CD14-positive monocyte (primary cell): ENCODE measurements around the gene RAB20. TPM values are rescaled to one million over a fixed set of nuclear protein-coding genes. Genes with fewer than 3 reads are reported as not detected.
A peak's percentile ranks its signal among the peaks of the same experiment; 100 is the strongest.
"Not testable (repeated sequence)": the region's sequence is repeated elsewhere in the genome, so short reads cannot be mapped to it uniquely, and the experiment has no call there.

ENCODE experiments used
- DNase-seq, 3 donors: peaks; one replicate each; pipeline ENCODE4 v3.0.0-alpha.2; 2011 to 2022
- H2AFZ ChIP-seq: 2 replicates; pipeline ENCODE4 v1.6.0; 2012; ENCODE audit warnings: mild to moderate bottlenecking, low read depth, low read length, inconsistent platforms; ENCODE audit not compliant: insufficient read depth, poor library complexity, severe bottlenecking
- H3K27ac ChIP-seq, 2 donors: 1 replicate in 1 of 2; 2 replicates in 1 of 2; pipeline ENCODE4 v1.5.1; 2012 to 2013; ENCODE audit warnings: low read length in 2 of 2, control low read depth in 1 of 2, inconsistent platforms in 1 of 2, low read depth in 1 of 2, mild to moderate bottlenecking in 1 of 2
- H3K27me3 ChIP-seq, 2 donors: one replicate each; pipeline versions ENCODE4 v1.6.0 to v1.6.1; 2011 to 2013; ENCODE audit warnings: low read length in 2 of 2; ENCODE audit not compliant: control insufficient read depth in 2 of 2, insufficient read depth in 2 of 2
- H3K36me3 ChIP-seq, 2 donors: replicated peaks in 1 of 2; 1 replicate in 1 of 2; 2 replicates in 1 of 2; pipeline versions ENCODE4 v1.5.1 to v1.6.1; 2012 to 2013; ENCODE audit warnings: low read length in 2 of 2, control low read depth in 1 of 2, inconsistent platforms in 1 of 2, mild to moderate bottlenecking in 1 of 2; ENCODE audit not compliant: insufficient read depth in 2 of 2, control insufficient read depth in 1 of 2
- H3K4me1 ChIP-seq, 2 donors: 1 replicate in 1 of 2; 2 replicates in 1 of 2; pipeline versions ENCODE4 v1.5.1 to v1.6.1; 2012 to 2013; ENCODE audit warnings: low read length in 2 of 2, control low read depth in 1 of 2, inconsistent platforms in 1 of 2, mild to moderate bottlenecking in 1 of 2, moderate library complexity in 1 of 2; ENCODE audit not compliant: insufficient read depth in 2 of 2, control insufficient read depth in 1 of 2
- H3K4me2 ChIP-seq: replicated peaks from 2 replicates; pipeline ENCODE3; 2012; ENCODE audit warnings: low read length, moderate library complexity, mild to moderate bottlenecking; ENCODE audit not compliant: poor library complexity, severe bottlenecking; ENCODE audit errors: extremely low read depth
- H3K4me3 ChIP-seq, 3 experiments: fragments of 200-600 bp in 1 of 3; sonication (generic) in 1 of 3; replicated peaks in 1 of 3; 1 replicate in 2 of 3; 2 replicates in 1 of 3; pipeline ENCODE4 v1.5.1; 2011 to 2013; ENCODE audit warnings: low read length in 3 of 3, mild to moderate bottlenecking in 3 of 3, control low read depth in 2 of 3, low read depth in 2 of 3, inconsistent platforms in 1 of 3, moderate library complexity in 1 of 3
- H3K79me2 ChIP-seq: 2 replicates; pipeline ENCODE4 v1.6.0; 2012; ENCODE audit warnings: mild to moderate bottlenecking, control low read depth, inconsistent platforms, low read length, moderate library complexity; ENCODE audit not compliant: insufficient read depth
- H3K9ac ChIP-seq: 2 replicates; pipeline ENCODE4 v1.6.0; 2017; ENCODE audit warnings: low read length, mild to moderate bottlenecking; ENCODE audit not compliant: insufficient read depth, poor library complexity, severe bottlenecking
- H3K9me3 ChIP-seq, 2 donors: replicated peaks in 1 of 2; 1 replicate in 1 of 2; 2 replicates in 1 of 2; pipeline versions ENCODE4 v1.5.1 to v1.6.1; 2012 to 2013; ENCODE audit warnings: low read length in 2 of 2, control low read depth in 1 of 2; ENCODE audit not compliant: control insufficient read depth in 1 of 2, insufficient read depth in 1 of 2
- H4K20me1 ChIP-seq: 2 replicates; pipeline ENCODE4 v1.6.0; 2012; ENCODE audit warnings: mild to moderate bottlenecking, low read length, control low read depth, moderate library complexity; ENCODE audit not compliant: insufficient read depth
- H3K27ac Mint-ChIP-seq, 7 donors: one replicate each; pipeline ENCODE4 v1.8.0; 2020; ENCODE audit warnings: mild to moderate bottlenecking in 7 of 7, mixed read lengths in 7 of 7, moderate library complexity in 6 of 7, inconsistent platforms in 2 of 7
- H3K27me3 Mint-ChIP-seq, 3 donors: one replicate each; pipeline ENCODE4 v1.8.0; 2021 to 2022; ENCODE audit warnings: low read depth in 3 of 3, mild to moderate bottlenecking in 3 of 3, mixed read lengths in 3 of 3, moderate library complexity in 3 of 3, inconsistent platforms in 1 of 3
- H3K36me3 Mint-ChIP-seq, 2 donors: one replicate each; pipeline ENCODE4 v1.8.0; 2020; ENCODE audit warnings: mixed read lengths in 2 of 2, inconsistent platforms in 1 of 2, mild to moderate bottlenecking in 1 of 2
- H3K4me1 Mint-ChIP-seq: one replicate; pipeline ENCODE4 v1.8.0; 2020; ENCODE audit warnings: mild to moderate bottlenecking, mixed read lengths
- H3K4me3 Mint-ChIP-seq, 2 donors: one replicate each; pipeline ENCODE4 v1.8.0; 2020; ENCODE audit warnings: mild to moderate bottlenecking in 2 of 2, mixed read lengths in 2 of 2, moderate library complexity in 1 of 2
- H3K9me3 Mint-ChIP-seq, 7 donors: one replicate each; pipeline ENCODE4 v1.8.0; 2020 to 2022; ENCODE audit warnings: mixed read lengths in 7 of 7, mild to moderate bottlenecking in 6 of 7, moderate library complexity in 6 of 7, inconsistent platforms in 2 of 7
- WGBS: methylation state at CpG from one replicate; pipeline ENCODE4 v1.1.5; 2013; ENCODE audit warnings: missing lambda C conversion rate; ENCODE audit not compliant: insufficient coverage; 5-methylcytosine and 5-hydroxymethylcytosine counted together
- intact Hi-C, 2 donors: fragments of 100-400 bp; cut with micrococcal nuclease; formaldehyde crosslinking; loops; one replicate each; pipeline versions ENCODE4 v1.15.0 to v1.15.1; 2023
- polyA plus RNA-seq, 3 donors: library from polyadenylated mRNA; depleted of rRNA in 1 of 3; unstranded in 2 of 3; stranded (reverse) in 1 of 3; fragments of 300-500 nt in 2 of 3; fragments of >200 nt in 1 of 3; fragmentation: Illumina TruSeq in 2 of 3; gene quantifications; 1 replicate in 2 of 3; 2 replicates in 1 of 3; pipeline ENCODE4 v1.2.3, GENCODE V29; 2012 to 2021
- TF ChIP-seq, protein P1 (sequence below): fragments of 200-600 bp; IDR thresholded peaks from one replicate; pipeline ENCODE4 v1.8.0; 2022; ENCODE audit warnings: antibody characterized with exemption, mild to moderate bottlenecking

RAB20 gene
- polyA plus RNA-seq, 3 donors = 37.8 to 77.5 (median 43.1) TPM

DNA sequence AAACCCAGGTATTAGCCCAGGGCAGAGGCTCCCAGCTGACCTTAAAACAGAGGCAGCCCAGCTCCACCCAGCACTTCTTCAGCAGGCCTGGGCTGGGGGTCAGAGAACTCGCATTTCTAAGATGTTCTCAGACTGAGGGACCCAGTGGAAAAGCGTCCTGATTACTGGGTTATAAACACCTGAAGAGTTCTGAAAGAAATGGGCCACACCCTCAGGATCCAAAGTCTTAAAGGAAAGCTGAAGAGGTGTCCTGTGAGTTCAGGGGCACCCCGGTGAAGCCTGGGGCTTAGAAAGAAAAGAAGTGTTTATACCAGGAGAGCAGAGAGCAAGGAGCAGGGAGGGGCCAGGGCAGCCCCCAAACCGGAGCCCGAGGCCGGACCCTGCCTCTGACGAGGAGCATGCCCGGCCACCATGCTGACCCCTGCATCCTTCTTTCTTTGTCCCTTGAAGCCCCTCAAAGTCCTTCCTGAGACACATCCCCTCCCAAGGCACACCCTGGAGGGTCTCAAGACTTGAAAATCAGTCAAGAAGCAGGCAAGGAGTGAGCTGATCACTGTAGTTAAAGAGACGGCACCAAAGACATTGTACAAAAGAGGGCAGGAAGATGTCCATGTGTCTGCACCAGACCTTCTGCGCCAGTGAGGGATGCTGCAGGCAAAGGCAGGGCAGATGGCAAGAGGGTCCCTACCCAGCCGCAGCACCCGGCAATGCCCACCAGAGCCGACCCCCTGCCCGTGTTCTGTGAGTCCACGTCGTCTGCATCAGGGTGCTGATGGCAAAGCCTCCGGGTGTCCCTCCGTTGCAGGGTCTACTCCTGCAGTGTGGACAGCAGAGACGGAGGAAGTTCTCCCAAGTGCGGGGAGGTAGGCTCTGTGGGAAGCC, 10.6 kb upstream of the RAB20 start:
- Histone ChIP-seq H3K36me3 (no peaks in the 10 kb centered on the region), H3K4me2 (no peak overlapping the region), H3K9me3 (no peaks in the 10 kb centered on the region), H3K27ac (no peak overlapping the region), H3K79me2 (no peaks in the 10 kb centered on the region), H3K4me3 (no peak overlapping the region), H4K20me1 (no peaks in the 10 kb centered on the region), H2AFZ (no peak overlapping the region), H3K27me3 (peaks cover 0 to 7% of the 10 kb centered on the region in 2 donors), H3K4me1 (peaks cover 13 to 16% of the 10 kb centered on the region in 2 donors), H3K9ac (no peak overlapping the region)
- DNase-seq = no peak
- intact Hi-C loops = no loop called here
- WGBS = 91% methylated on average over 13 of the region's 20 CpGs
- Mint-ChIP-seq H3K9me3 (peaks cover 0 to 9% (median 0%) of the 10 kb centered on the region in 7 donors), H3K4me1 (peaks cover 17% of the 10 kb centered on the region), H3K27ac (peak overlapping the region in 2 of 7 donors; percentile 37 to 50), H3K4me3 (no peak overlapping the region), H3K36me3 (peaks cover 0 to 3% of the 10 kb centered on the region in 2 donors), H3K27me3 (peaks cover 3 to 18% (median 12%) of the 10 kb centered on the region in 3 donors)
- TF ChIP-seq, protein P1, sequence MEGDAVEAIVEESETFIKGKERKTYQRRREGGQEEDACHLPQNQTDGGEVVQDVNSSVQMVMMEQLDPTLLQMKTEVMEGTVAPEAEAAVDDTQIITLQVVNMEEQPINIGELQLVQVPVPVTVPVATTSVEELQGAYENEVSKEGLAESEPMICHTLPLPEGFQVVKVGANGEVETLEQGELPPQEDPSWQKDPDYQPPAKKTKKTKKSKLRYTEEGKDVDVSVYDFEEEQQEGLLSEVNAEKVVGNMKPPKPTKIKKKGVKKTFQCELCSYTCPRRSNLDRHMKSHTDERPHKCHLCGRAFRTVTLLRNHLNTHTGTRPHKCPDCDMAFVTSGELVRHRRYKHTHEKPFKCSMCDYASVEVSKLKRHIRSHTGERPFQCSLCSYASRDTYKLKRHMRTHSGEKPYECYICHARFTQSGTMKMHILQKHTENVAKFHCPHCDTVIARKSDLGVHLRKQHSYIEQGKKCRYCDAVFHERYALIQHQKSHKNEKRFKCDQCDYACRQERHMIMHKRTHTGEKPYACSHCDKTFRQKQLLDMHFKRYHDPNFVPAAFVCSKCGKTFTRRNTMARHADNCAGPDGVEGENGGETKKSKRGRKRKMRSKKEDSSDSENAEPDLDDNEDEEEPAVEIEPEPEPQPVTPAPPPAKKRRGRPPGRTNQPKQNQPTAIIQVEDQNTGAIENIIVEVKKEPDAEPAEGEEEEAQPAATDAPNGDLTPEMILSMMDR = no peak

DNA sequence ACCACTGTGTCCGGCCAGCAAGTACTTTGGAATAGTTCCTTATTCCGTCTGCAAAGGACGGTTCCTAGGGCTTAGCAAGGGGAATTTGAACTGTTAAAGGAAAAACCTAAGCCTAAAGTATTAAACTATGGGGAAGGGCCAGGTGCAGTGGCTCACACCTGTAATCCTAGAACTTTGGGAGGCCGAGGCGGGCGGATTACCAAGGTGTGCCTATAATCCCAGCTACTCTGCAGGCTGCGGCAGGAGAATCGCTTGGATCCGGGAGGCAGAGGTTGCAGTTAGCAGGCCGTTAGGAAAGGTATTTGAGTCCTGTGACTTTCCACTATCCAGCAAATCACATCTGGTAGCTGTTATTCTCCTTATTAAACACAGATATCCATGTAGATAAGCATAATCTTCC, 9.4 kb upstream of the RAB20 start:
- intact Hi-C loops = no loop called here
- Histone ChIP-seq H4K20me1 (no peaks in the 10 kb centered on the region), H3K27me3 (peaks cover 0 to 7% of the 10 kb centered on the region in 2 donors), H3K27ac (no peak overlapping the region), H3K36me3 (no peaks in the 10 kb centered on the region), H3K9ac (no peak overlapping the region), H3K4me3 (no peak overlapping the region), H3K4me2 (no peak overlapping the region), H3K79me2 (no peaks in the 10 kb centered on the region), H3K9me3 (no peaks in the 10 kb centered on the region), H2AFZ (no peak overlapping the region), H3K4me1 (peaks cover 10 to 12% of the 10 kb centered on the region in 2 donors)
- H3K4me1 Mint-ChIP-seq = peaks cover 13% of the 10 kb centered on the region
- no peak overlapping the region for H3K27ac Mint-ChIP-seq
- H3K9me3 Mint-ChIP-seq = peaks cover 0 to 4% (median 0%) of the 10 kb centered on the region in 7 donors
- 97% methylated on average over 4 of the region's 10 CpGs for WGBS
- DNase-seq = no peak
- no peak overlapping the region for H3K4me3 Mint-ChIP-seq
- H3K27me3 Mint-ChIP-seq = peaks cover 3 to 16% (median 12%) of the 10 kb centered on the region in 3 donors
- peaks cover 0 to 3% of the 10 kb centered on the region in 2 donors for H3K36me3 Mint-ChIP-seq
- TF ChIP-seq, protein P1 = no peak

DNA sequence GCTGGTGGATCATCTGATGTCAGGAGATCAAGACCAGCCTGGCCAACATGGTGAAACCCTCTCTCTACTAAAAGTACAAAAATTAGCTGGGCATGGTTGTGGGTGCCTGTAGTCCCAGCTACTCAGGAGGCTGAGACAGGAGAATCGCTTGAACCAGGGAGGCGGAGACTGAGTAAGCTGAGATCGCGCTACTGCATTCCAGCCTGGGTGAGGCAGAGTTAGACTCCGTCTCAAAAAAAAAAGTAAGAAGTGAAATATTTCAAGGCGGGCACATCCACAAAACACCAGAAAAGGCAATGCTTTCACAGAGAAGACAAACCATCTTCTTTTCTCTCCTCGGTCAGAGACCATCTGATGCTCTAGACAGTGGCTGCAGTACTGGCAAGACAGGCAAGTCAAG, 8.4 kb upstream of the RAB20 start:
- H3K36me3 Mint-ChIP-seq, H3K9ac ChIP-seq, H3K4me2 ChIP-seq, H3K4me1 Mint-ChIP-seq, H3K4me1 ChIP-seq, H3K27ac Mint-ChIP-seq, H3K4me3 ChIP-seq, H2AFZ ChIP-seq, H3K9me3 ChIP-seq, H3K79me2 ChIP-seq, H3K27ac ChIP-seq, H4K20me1 ChIP-seq, H3K4me3 Mint-ChIP-seq, H3K27me3 ChIP-seq, H3K36me3 ChIP-seq, H3K9me3 Mint-ChIP-seq, DNase-seq: not testable (repeated sequence)
- peaks cover 3 to 11% (median 9%) of the 10 kb centered on the region in 3 donors for H3K27me3 Mint-ChIP-seq
- intact Hi-C loops = loop anchor here in 1 of 2 donors (10.0 kb wide), 1 partner anchor 145 kb away; the partner anchor contains the start of gene ING1
- no CpG with 5 or more reads among the region's 7 CpGs for WGBS
